GM19463 (cell line): ENCODE measurements around the gene PCDHGA10.
"Not testable (repeated sequence)": the region's sequence is repeated elsewhere in the genome, so short reads cannot be mapped to it uniquely, and the experiment has no call there.

Experiments
- ATAC-seq: cut with Tn5 transposase; IDR thresholded peaks from one replicate; pipeline ENCODE4 v1.9.1; 2021; ENCODE audit warnings: mild to moderate bottlenecking, moderate library complexity; ENCODE audit not compliant: unreplicated experiment

PCDHGA10 gene

GRCh38 chr5:141420855-141421488, 8.2 kb downstream of the PCDHGA10 start, which contains the start of gene PCDHGA11:
PCDHGA11 (plus strand) TSS chr5:141421051; CDS start chr5:141421228, 177 bp downstream.
- peak; percentile 51 for ATAC-seq

DNA sequence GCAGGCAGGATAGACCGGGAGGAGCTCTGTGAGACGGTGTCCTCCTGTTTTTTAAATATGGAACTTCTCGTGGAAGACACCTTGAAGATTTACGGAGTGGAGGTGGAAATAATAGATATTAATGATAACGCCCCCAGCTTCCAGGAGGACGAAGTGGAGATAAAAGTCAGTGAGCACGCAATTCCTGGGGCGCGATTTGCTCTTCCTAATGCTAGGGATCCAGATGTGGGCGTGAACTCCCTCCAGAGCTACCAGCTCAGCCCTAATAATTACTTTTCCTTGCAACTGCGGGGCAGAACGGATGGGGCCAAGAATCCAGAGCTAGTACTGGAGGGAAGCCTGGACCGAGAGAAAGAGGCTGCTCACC, 8.7 kb downstream of the PCDHGA10 start:
- no peak for ATAC-seq

DNA sequence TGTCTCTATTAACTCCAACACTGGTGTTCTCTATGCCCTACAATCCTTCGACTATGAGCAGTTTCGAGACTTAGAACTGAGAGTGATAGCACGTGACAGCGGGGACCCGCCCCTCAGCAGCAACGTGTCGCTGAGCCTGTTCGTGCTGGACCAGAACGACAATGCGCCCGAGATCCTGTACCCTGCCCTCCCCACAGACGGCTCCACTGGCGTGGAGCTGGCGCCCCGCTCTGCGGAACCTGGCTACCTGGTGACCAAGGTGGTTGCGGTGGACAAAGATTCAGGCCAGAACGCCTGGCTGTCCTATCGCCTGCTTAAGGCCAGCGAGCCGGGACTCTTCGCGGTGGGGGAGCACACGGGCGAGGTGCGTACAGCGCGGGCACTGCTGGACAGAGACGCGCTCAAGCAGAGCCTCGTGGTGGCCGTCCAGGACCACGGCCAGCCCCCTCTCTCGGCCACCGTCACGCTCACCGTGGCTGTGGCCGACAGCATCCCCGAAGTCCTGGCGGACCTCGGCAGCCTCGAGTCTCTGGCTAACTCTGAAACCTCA, 10.0 kb downstream of the PCDHGA10 start:
- no peak for ATAC-seq

DNA sequence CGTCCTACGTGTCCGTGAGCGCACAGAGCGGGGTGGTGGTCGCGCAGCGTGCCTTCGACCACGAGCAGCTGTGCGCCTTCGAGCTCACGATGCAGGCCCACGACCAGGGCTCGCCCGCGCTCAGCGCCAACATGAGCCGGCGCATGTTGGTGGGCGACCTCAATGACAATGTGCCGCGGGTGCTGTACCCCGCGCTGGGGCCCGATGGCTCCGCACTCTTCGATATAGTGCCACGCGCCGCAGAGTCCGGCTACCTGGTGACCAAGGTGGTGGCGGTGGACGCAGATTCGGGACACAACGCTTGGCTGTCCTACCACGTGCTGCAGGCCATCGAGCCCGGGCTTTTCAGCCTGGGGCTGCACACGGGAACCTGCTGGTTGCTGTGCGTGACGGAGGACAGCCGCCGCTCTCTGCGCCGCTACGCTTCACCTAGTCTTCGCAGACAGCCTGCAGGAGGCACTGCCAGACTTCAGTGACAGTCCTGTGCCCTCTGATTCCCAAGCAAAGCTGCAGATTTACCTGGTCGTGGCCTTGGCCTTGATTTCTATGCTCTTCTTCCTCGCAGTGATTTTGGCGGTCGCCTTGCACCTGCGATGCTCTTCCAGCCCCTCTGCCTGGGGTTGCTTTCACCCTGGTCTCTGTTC, 15.1 kb downstream of the PCDHGA10 start:
- no peak for ATAC-seq

GRCh38 chr5:141430332-141431113, 17.7 kb downstream of the PCDHGA10 start, which contains the start of gene PCDHGA12:
PCDHGA12 (plus strand) TSS chr5:141430507; CDS start chr5:141430760, 253 bp downstream.
- peak; percentile 93 for ATAC-seq

- ATAC-seq, result peak; percentile 43
Observed at GRCh38 chr5:141431286-141431685, 18.5 kb downstream of the PCDHGA10 start.

GRCh38 chr5:141432308-141432707, 19.5 kb downstream of the PCDHGA10 start:
- ATAC-seq, result not testable (repeated sequence)

GRCh38 chr5:141432726-141433125, 19.9 kb downstream of the PCDHGA10 start:
- ATAC-seq, result not testable (repeated sequence)

DNA sequence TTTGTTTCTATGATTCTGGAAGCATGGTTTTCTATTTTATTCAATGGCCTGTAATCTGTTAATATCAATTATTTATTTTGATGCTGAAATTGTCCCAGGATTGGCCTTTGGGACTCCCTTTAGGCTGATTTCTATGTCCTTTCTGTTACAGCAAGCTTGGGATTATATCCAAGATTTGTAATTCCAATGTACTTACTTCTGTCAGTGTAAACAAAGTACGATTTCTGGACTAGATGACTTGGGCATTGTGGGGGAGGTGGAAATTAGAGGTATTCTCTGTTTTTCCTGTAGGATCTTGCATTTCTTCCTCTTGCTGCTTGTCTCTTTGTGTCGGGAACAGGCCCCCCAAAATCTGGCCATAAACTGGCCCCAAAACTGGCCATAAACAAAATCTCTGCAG, 21.2 kb downstream of the PCDHGA10 start:
- no peak for ATAC-seq

GRCh38 chr5:141437221-141437620, 24.4 kb downstream of the PCDHGA10 start:
- ATAC-seq, result no peak

- no peak for ATAC-seq
Observed at GRCh38 chr5:141439411-141440141, 26.8 kb downstream of the PCDHGA10 start.

GRCh38 chr5:141440341-141440740, 27.6 kb downstream of the PCDHGA10 start:
- no peak for ATAC-seq

- ATAC-seq, result no peak
Observed at GRCh38 chr5:141441571-141442170, 28.9 kb downstream of the PCDHGA10 start.

- no peak for ATAC-seq
Observed at GRCh38 chr5:141465351-141465750, 52.6 kb downstream of the PCDHGA10 start.
